Heart left ventricle (tissue), 13 donors: ENCODE measurements around the gene ZNF534.
"Not testable (repeated sequence)": the region's sequence is repeated elsewhere in the genome, so short reads cannot be mapped to it uniquely, and the experiment has no call there.

Source experiments
- POLR2A ChIP-seq, 2 donors: fragments of 450-650 bp; IDR thresholded peaks; one replicate each; pipeline ENCODE4 v1.6.1; 2017; ENCODE audit warnings: antibody characterized with exemption in 2 of 2, mild to moderate bottlenecking in 2 of 2, moderate library complexity in 2 of 2
- TF ChIP-seq, protein P1 (sequence below), 12 donors: fragments of 200-600 bp; sonication (generic) in 4 of 12; IDR thresholded peaks; one replicate each; pipeline versions ENCODE4 v1.5.0 to v1.8.0; 2018 to 2022; ENCODE audit warnings: antibody characterized with exemption in 12 of 12, mild to moderate bottlenecking in 5 of 12
- donor health status: ischemic (EF 13 %, LVEDD 7.1; RV severe dilation, severe dysfunction).
- donor health status: DM: no; HTN: yes; CAD: no.
- donor health status: DM: no; HTN: no; CAD: no.
- donor health status: ischemic (EF 25% LVEDD 6.9; RV normal size, moderate dysfunction).
- donor health status: ischemic (EF 25% LVEDD 5.7; RV mildly dilated, moderate dysfunction).
- donor health status: ischemic (EF 35%, LVEDD 5.7; RV mildly dilated, moderate dysfunction).
- donor health status: nonischemic (EF 11% LVEDD 7.7; RV severe dilation, severe dysfunction).
- donor health status: DM: yes; HTN: yes; CAD: no.
- donor health status: PGD.
- donor health status: ischemic (EF 29% LVEDD 5.4; RV normal size, mild dysfunction).
- donor health status: nonischemic (EF 23%, LVEDD 6.1; RV moderate dilation, normal function).

DNA sequence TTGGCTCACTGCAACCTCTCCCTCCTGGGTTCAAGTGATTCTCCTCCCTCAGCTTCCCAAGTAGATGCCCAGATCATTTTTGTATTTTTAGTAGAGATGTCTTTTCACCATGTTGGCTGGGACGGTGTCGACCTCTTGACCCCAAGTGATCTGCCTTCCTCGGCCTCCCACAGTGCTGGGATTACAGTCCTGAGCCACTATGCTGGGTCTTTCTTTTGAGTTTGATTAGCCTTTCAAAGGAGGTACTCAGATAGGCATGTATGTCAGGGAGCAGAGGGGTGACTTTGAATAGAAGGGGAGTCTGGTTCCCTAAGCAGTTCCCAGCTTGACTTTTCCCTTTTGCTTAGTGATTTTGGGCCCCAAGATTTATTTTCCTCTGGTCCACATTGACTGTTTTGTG, 71.5 kb downstream of the ZNF534 start:
- TF ChIP-seq, protein P1, sequence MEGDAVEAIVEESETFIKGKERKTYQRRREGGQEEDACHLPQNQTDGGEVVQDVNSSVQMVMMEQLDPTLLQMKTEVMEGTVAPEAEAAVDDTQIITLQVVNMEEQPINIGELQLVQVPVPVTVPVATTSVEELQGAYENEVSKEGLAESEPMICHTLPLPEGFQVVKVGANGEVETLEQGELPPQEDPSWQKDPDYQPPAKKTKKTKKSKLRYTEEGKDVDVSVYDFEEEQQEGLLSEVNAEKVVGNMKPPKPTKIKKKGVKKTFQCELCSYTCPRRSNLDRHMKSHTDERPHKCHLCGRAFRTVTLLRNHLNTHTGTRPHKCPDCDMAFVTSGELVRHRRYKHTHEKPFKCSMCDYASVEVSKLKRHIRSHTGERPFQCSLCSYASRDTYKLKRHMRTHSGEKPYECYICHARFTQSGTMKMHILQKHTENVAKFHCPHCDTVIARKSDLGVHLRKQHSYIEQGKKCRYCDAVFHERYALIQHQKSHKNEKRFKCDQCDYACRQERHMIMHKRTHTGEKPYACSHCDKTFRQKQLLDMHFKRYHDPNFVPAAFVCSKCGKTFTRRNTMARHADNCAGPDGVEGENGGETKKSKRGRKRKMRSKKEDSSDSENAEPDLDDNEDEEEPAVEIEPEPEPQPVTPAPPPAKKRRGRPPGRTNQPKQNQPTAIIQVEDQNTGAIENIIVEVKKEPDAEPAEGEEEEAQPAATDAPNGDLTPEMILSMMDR (IDR thresholded peaks at IDR 0.05): not testable (repeated sequence)
- not testable (repeated sequence) for TF ChIP-seq POLR2A (IDR thresholded peaks at IDR 0.05)
